Endothelial cell (in vitro differentiated cells): Measurements from ENCODE around the gene PAPPA2. TPM values are rescaled to one million over a fixed set of nuclear protein-coding genes. Genes with fewer than 3 reads are reported as not detected.

Experiments used
- DNase-seq: peaks from one replicate; pipeline ENCODE4 v3.0.0; 2021; ENCODE audit warnings: low spot score
- H3K27ac Mint-ChIP-seq: one replicate; pipeline ENCODE4 v1.8.0; 2021; ENCODE audit warnings: mixed read lengths, inconsistent platforms; ENCODE audit not compliant: unreplicated experiment
- H3K27me3 Mint-ChIP-seq: one replicate; pipeline ENCODE4 v1.8.0; 2021; ENCODE audit warnings: mild to moderate bottlenecking, moderate library complexity, mixed read lengths, inconsistent platforms; ENCODE audit not compliant: unreplicated experiment
- H3K36me3 Mint-ChIP-seq: one replicate; pipeline ENCODE4 v1.8.0; 2021; ENCODE audit warnings: mild to moderate bottlenecking, low read depth, mixed read lengths, inconsistent platforms; ENCODE audit not compliant: unreplicated experiment
- H3K4me1 Mint-ChIP-seq: one replicate; pipeline ENCODE4 v1.8.0; 2021; ENCODE audit warnings: mild to moderate bottlenecking, mixed read lengths, inconsistent platforms; ENCODE audit not compliant: unreplicated experiment
- H3K4me3 Mint-ChIP-seq: one replicate; pipeline ENCODE4 v1.8.0; 2021; ENCODE audit warnings: mild to moderate bottlenecking, mixed read lengths, inconsistent platforms; ENCODE audit not compliant: unreplicated experiment
- H3K9me3 Mint-ChIP-seq: one replicate; pipeline ENCODE4 v1.8.0; 2021; ENCODE audit warnings: mixed read lengths, inconsistent platforms; ENCODE audit not compliant: unreplicated experiment
- CTCF ChIP-seq: fragments of 200-600 bp; sonication (generic); IDR thresholded peaks from one replicate; pipeline ENCODE4 v1.5.0; 2021; ENCODE audit warnings: antibody characterized with exemption; ENCODE audit not compliant: unreplicated experiment
- total RNA-seq: library from RNA; stranded (reverse); fragmentation: NEBNext Ultra II Directional; extraction: Animal tissue kit (Norgen Biotek cat#: 25700); gene quantifications from one replicate; pipeline ENCODE4 v1.2.1, GENCODE V29; 2021; ENCODE audit not compliant: unreplicated experiment

The PAPPA2 gene
- total RNA-seq, 1 donor from 2014 or later, result 0.33 TPM

DNA sequence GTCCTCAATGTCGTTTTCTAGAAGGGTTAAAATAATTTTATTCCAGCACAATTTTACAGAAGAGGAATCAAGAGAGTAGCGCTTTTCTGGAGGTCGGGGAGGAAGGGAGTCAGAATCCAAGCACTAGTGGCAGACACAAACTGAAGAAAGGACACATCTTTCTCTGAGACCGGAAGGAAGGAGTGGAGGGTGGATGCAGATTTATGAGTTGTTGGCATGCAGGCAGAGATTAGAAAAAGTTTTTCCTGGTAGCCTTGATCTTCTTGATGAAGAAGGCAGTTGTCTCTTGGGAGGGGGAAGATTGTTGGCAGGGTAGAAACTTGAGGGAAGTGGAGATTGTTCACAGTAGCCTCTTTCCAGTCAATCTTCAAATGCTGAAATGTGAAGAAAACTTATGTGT lies 149.8 kb downstream of the PAPPA2 start:
- H3K27ac Mint-ChIP-seq, result no peak overlapping the region
- no peak for TF ChIP-seq CTCF
- no peaks in the 10 kb centered on the region for H3K27me3 Mint-ChIP-seq
- no peaks in the 10 kb centered on the region for H3K4me1 Mint-ChIP-seq
- DNase-seq, result no peak
- no peaks in the 10 kb centered on the region for H3K9me3 Mint-ChIP-seq
- H3K36me3 Mint-ChIP-seq, result no peaks in the 10 kb centered on the region
- H3K4me3 Mint-ChIP-seq, result no peak overlapping the region

DNA sequence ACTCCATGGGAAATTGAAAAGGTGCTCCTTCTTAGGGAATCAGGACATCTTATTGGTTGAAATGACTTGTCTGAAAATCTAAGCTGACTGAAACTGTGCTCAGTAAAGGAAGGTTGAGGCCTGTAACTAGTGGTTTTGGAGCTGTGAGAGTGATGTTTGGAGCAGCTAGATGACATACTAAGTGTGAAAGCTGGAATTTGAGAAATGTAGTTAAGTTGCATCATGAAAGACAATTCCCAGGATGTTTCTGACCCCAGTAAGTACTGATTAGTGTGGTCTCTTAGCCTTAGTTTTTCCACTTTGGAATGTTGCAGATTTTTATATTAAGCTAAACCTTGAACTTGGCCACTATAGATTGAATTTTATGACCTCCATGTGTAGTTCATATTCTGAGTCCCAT lies 154.9 kb downstream of the PAPPA2 start:
- no peak overlapping the region for H3K4me3 Mint-ChIP-seq
- H3K27ac Mint-ChIP-seq, result no peak overlapping the region
- DNase-seq, result no peak
- no peaks in the 10 kb centered on the region for H3K27me3 Mint-ChIP-seq
- no peaks in the 10 kb centered on the region for H3K36me3 Mint-ChIP-seq
- TF ChIP-seq CTCF, result no peak
- no peaks in the 10 kb centered on the region for H3K4me1 Mint-ChIP-seq
- no peaks in the 10 kb centered on the region for H3K9me3 Mint-ChIP-seq

DNA sequence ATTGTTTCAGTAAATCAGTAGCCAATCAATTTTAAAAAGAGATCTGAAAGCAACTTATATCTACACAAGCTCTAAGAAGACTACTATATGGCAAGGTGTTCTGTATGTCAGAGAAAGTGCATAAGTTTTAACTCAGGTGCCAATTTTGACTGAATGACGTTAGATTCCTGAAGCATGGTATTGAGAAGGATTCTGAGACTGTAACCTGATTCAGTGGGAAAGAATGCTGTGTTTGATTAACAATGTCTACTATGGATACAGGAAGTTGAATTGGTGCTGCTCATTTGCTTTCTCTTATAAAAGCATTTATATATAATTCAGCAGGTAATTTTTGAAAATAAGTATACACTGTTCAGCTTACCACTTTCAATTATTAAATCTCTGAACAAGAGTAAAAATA lies 156.3 kb downstream of the PAPPA2 start:
- no peak overlapping the region for H3K4me3 Mint-ChIP-seq
- no peaks in the 10 kb centered on the region for H3K4me1 Mint-ChIP-seq
- H3K27ac Mint-ChIP-seq, result no peak overlapping the region
- DNase-seq, result no peak
- no peaks in the 10 kb centered on the region for H3K36me3 Mint-ChIP-seq
- no peak for TF ChIP-seq CTCF
- H3K9me3 Mint-ChIP-seq, result no peaks in the 10 kb centered on the region
- no peaks in the 10 kb centered on the region for H3K27me3 Mint-ChIP-seq

DNA sequence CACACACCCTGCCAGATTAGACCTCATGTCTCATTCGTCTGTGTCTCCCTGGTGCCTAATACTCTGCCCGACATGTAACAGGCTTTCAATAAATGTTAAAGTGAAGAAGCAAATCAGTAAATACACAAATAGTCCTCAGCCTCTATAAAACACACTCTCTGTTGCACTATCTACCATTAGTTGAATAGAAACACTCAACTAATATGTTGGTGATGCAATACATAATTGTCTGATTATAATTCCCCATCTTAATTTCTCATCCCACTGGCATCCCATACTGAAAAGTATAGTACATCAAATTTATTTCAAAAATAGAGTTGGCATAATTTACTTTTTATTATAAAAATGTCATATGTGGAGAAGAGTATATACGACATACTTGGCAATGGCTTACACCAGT lies 162.4 kb downstream of the PAPPA2 start:
- H3K36me3 Mint-ChIP-seq, result no peaks in the 10 kb centered on the region
- no peaks in the 10 kb centered on the region for H3K27me3 Mint-ChIP-seq
- no peaks in the 10 kb centered on the region for H3K4me1 Mint-ChIP-seq
- no peaks in the 10 kb centered on the region for H3K9me3 Mint-ChIP-seq
- H3K4me3 Mint-ChIP-seq, result no peak overlapping the region
- no peak overlapping the region for H3K27ac Mint-ChIP-seq
- TF ChIP-seq CTCF, result no peak
- DNase-seq, result no peak

DNA sequence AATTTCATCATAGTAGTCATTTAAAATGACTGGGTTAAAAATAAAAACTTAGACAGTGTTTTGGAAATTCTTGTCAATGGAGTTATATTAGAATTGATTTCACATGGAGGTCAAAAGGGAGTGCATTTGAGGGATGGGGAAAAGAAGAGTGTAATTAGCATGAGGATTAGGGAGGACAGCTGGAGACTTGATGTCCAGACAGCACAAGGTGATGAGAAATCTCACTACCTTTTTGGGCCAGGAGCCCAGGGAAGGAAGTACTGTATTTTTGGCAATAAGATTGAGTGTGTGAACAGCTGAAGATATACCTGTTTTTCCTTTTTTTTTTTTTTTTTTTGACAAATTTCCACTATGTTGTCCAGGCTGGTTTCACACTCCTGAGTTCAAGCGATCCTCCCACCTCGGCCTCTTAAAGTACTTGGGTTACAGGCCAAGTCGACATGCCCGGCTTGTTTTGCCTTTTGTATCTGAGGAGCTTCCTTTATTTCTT lies 163.6 kb downstream of the PAPPA2 start:
- DNase-seq, result no peak
- H3K27me3 Mint-ChIP-seq, result no peaks in the 10 kb centered on the region
- no peak overlapping the region for H3K4me3 Mint-ChIP-seq
- TF ChIP-seq CTCF, result no peak
- no peaks in the 10 kb centered on the region for H3K4me1 Mint-ChIP-seq
- no peak overlapping the region for H3K27ac Mint-ChIP-seq
- H3K9me3 Mint-ChIP-seq, result no peaks in the 10 kb centered on the region
- H3K36me3 Mint-ChIP-seq, result no peaks in the 10 kb centered on the region
